Activated naive CD4-positive, alpha-beta T cell treated with anti-CD3 and anti-CD28 coated beads, Interleukin-2, amount 10 ng/mL, durations not matched to agents 7 days and 5 days (primary cell): ENCODE measurements around the gene ACOT12.

Experiments
- CTCF ChIA-PET: fragments of 350-600 bp; sonication (Branson Sonifier 250); formaldehyde crosslinking; loops from one replicate; lab custom pipeline; 2021; ENCODE audit warnings: antibody characterized with exemption; lab: Charles Lee
- DNase-seq: peaks from one replicate; pipeline ENCODE4 v3.0.0-alpha.2; 2020
- H3K27ac Mint-ChIP-seq: one replicate; pipeline ENCODE4 v1.8.0; 2021; ENCODE audit warnings: mild to moderate bottlenecking, moderate library complexity, mixed read lengths
- H3K27me3 Mint-ChIP-seq: one replicate; pipeline ENCODE4 v1.8.0; 2021; ENCODE audit warnings: mild to moderate bottlenecking, mixed read lengths
- H3K36me3 Mint-ChIP-seq: one replicate; pipeline ENCODE4 v1.8.0; 2021; ENCODE audit warnings: mixed read lengths
- H3K4me1 Mint-ChIP-seq: one replicate; pipeline ENCODE4 v1.8.0; 2021; ENCODE audit warnings: mixed read lengths
- H3K4me3 Mint-ChIP-seq: one replicate; pipeline ENCODE4 v1.8.0; 2021; ENCODE audit warnings: mild to moderate bottlenecking, moderate library complexity, mixed read lengths
- H3K9me3 Mint-ChIP-seq: one replicate; pipeline ENCODE4 v1.8.0; 2021; ENCODE audit warnings: mixed read lengths

Gene ACOT12

GRCh38 chr5:81388169-81388568, 5.8 kb downstream of the ACOT12 start:
- no peaks in the 10 kb centered on the region for H3K9me3 Mint-ChIP-seq
- no peak overlapping the region for H3K4me3 Mint-ChIP-seq
- H3K27ac Mint-ChIP-seq, result no peak overlapping the region
- DNase-seq, result no peak
- no peaks in the 10 kb centered on the region for H3K36me3 Mint-ChIP-seq
- CTCF ChIA-PET, result no interaction called here
- peaks cover 26% of the 10 kb centered on the region for H3K27me3 Mint-ChIP-seq
- no peaks in the 10 kb centered on the region for H3K4me1 Mint-ChIP-seq

- no peak overlapping the region for H3K4me3 Mint-ChIP-seq
- CTCF ChIA-PET, result no interaction called here
- H3K27ac Mint-ChIP-seq, result no peak overlapping the region
- DNase-seq, result no peak
- no peaks in the 10 kb centered on the region for H3K36me3 Mint-ChIP-seq
- H3K9me3 Mint-ChIP-seq, result no peaks in the 10 kb centered on the region
- no peaks in the 10 kb centered on the region for H3K4me1 Mint-ChIP-seq
- H3K27me3 Mint-ChIP-seq, result peaks cover 1% of the 10 kb centered on the region
Measured at GRCh38 chr5:81383867-81384266, 10.1 kb downstream of the ACOT12 start.

DNA sequence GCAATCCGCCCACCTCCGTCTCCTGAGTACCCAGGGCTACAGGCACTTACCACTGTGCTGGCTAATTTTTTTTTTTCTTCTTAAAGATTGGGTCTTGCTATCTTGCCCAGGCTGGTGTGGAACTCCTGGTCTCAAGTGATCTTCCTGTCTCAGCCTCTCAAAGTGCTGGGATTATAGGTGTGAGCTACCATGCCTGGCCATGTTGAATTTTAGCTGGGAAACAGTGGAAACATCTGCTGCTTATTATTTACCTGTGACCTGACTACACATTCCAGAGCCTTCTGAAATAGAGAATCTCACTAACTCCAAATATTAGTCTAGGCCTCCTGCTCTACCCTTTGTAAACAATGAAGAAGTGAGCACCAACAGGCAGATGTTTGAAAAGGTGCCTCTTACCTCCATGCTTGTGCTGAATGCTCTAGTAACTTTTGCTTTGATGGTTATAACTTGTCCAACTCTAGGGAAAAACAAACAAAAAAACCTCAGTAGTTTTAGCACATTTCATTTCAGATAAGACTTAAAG, 22.5 kb downstream of the ACOT12 start:
- no peak for DNase-seq
- no peaks in the 10 kb centered on the region for H3K9me3 Mint-ChIP-seq

GRCh38 chr5:81370912-81371311, 23.0 kb downstream of the ACOT12 start:
- peaks cover 7% of the 10 kb centered on the region for H3K27me3 Mint-ChIP-seq
- CTCF ChIA-PET, result no interaction called here
- H3K4me3 Mint-ChIP-seq, result no peak overlapping the region
- no peaks in the 10 kb centered on the region for H3K36me3 Mint-ChIP-seq
- no peaks in the 10 kb centered on the region for H3K9me3 Mint-ChIP-seq
- no peak for DNase-seq
- no peaks in the 10 kb centered on the region for H3K4me1 Mint-ChIP-seq
- no peak overlapping the region for H3K27ac Mint-ChIP-seq

More for the DNA sequence above, 22.5 kb downstream of the ACOT12 start:
- Mint-ChIP-seq H3K4me3 (no peak overlapping the region), H3K27ac (no peak overlapping the region), H3K27me3 (peaks cover 7% of the 10 kb centered on the region), H3K36me3 (no peaks in the 10 kb centered on the region), H3K4me1 (no peaks in the 10 kb centered on the region)
- CTCF ChIA-PET, result no interaction called here

DNA sequence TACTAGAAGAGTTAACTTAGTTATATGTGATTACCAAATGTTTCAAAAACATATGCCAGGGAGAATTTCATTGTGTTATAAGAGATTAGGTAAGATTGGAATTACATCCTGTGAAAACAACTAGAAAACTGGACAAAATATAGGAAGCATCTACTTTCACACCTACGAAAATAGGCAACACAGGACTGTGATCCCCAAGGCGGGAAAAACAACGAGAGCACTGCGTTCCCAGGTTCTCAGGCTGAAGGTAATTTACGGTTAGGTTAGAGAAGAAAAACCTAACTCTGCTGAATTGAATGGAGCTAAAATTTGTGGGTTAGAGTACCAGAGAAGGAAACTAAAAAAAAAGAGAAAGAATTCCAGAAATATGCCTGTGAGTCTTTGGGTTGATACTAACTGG, 28.4 kb downstream of the ACOT12 start:
- Mint-ChIP-seq H3K4me3 (no peak overlapping the region), H3K27me3 (peaks cover 4% of the 10 kb centered on the region), H3K9me3 (no peaks in the 10 kb centered on the region), H3K4me1 (no peaks in the 10 kb centered on the region), H3K36me3 (no peaks in the 10 kb centered on the region), H3K27ac (no peak overlapping the region)
- CTCF ChIA-PET, result no interaction called here
- no peak for DNase-seq

DNA sequence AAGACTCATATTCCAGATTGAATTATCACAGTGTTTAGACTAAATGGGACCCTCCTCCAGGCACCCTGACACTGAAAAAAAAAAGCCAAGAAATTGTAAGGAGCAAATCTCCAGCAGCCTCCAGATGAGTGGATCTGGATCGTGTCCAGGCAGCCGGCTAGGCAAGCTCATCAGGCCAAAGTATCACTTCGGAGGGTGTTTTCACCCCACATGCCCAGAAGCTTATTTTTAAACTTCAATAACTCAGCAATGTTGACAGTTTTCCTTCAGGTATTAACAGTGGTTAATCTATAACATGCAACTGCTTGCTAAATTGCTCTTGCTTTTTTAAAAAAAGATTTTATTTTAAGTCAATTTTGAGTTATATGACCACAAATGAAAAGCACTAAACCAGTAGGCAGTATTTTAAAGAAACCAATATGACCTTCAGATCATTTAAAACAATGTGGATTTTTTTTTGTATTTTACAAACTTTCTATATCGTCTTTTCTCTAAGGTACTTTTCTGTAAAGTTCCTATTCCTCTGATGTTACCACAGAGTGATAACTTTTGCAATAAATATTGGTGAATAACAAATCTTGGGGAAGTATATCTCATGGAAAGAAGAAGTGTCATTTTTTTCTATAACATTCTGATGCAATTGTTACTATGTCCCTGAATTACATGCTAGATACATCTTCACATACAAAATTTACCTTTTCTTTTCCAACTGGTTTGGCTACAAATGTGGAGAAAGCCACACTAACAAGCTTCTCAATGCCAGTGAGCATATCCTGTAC, 30.7 kb downstream of the ACOT12 start:
- CTCF ChIA-PET, result no interaction called here
- H3K4me1 Mint-ChIP-seq, result no peaks in the 10 kb centered on the region
- H3K27ac Mint-ChIP-seq, result no peak overlapping the region
- H3K36me3 Mint-ChIP-seq, result no peaks in the 10 kb centered on the region
- H3K4me3 Mint-ChIP-seq, result no peak overlapping the region
- DNase-seq, result no peak
- no peaks in the 10 kb centered on the region for H3K9me3 Mint-ChIP-seq
- H3K27me3 Mint-ChIP-seq, result peaks cover 9% of the 10 kb centered on the region

- no peak overlapping the region for H3K27ac Mint-ChIP-seq
- H3K27me3 Mint-ChIP-seq, result peaks cover 9% of the 10 kb centered on the region
- H3K4me1 Mint-ChIP-seq, result no peaks in the 10 kb centered on the region
- no peaks in the 10 kb centered on the region for H3K36me3 Mint-ChIP-seq
- no peak for DNase-seq
- H3K4me3 Mint-ChIP-seq, result no peak overlapping the region
- no peaks in the 10 kb centered on the region for H3K9me3 Mint-ChIP-seq
- CTCF ChIA-PET, result no interaction called here
Measured at GRCh38 chr5:81361600-81361999, 32.3 kb downstream of the ACOT12 start.

DNA sequence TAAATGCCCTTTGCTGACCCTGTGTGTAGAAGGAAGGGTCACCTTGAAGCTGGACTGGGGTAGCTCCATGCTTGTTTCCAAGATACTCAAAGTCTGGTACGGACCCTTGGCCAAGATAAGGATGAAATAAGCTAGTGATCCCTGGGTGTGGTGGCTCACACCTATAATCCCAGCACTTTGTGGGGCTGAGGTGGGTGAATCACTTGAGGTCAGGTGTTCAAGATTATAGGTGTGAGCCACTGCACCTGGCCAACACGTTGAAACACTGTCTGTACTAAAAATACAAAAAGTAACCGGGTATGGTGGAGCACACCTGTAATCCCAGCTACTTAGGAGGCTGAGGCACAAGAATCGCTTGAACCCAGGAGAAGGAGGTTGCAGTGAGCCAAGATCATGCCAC, 33.3 kb downstream of the ACOT12 start:
- Mint-ChIP-seq H3K27me3 (peaks cover 9% of the 10 kb centered on the region), H3K9me3 (no peaks in the 10 kb centered on the region), H3K27ac (no peak overlapping the region), H3K4me3 (no peak overlapping the region), H3K4me1 (no peaks in the 10 kb centered on the region), H3K36me3 (no peaks in the 10 kb centered on the region)
- no peak for DNase-seq
- CTCF ChIA-PET, result no interaction called here

DNA sequence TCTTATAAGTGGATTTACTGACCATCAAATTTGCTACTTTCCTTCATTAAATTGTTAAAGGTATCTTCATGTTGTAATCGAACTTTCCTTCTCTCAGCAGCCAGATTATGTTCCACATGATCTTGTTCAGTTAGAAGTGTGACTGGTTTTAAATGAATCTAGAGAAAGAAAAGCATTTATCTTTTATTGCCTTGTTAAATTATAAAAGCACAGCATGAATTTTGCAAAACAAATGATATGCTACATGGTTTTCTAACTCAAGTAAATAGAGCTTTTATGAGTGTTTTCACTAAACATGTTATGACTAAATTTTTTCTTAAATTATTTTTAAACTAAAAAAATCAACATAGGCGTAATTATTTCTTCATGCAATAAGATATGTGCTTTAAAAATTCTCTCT, 34.1 kb downstream of the ACOT12 start:
- Mint-ChIP-seq H3K4me1 (no peaks in the 10 kb centered on the region), H3K27ac (no peak overlapping the region), H3K9me3 (no peaks in the 10 kb centered on the region), H3K27me3 (peaks cover 9% of the 10 kb centered on the region), H3K4me3 (no peak overlapping the region), H3K36me3 (no peaks in the 10 kb centered on the region)
- CTCF ChIA-PET, result no interaction called here
- DNase-seq, result no peak

GRCh38 chr5:81359108-81359507, 34.8 kb downstream of the ACOT12 start:
- H3K27me3 Mint-ChIP-seq, result peaks cover 9% of the 10 kb centered on the region
- DNase-seq, result no peak
- H3K4me3 Mint-ChIP-seq, result no peak overlapping the region
- no peak overlapping the region for H3K27ac Mint-ChIP-seq
- H3K9me3 Mint-ChIP-seq, result no peaks in the 10 kb centered on the region
- no peaks in the 10 kb centered on the region for H3K4me1 Mint-ChIP-seq
- CTCF ChIA-PET, result no interaction called here
- no peaks in the 10 kb centered on the region for H3K36me3 Mint-ChIP-seq

DNA sequence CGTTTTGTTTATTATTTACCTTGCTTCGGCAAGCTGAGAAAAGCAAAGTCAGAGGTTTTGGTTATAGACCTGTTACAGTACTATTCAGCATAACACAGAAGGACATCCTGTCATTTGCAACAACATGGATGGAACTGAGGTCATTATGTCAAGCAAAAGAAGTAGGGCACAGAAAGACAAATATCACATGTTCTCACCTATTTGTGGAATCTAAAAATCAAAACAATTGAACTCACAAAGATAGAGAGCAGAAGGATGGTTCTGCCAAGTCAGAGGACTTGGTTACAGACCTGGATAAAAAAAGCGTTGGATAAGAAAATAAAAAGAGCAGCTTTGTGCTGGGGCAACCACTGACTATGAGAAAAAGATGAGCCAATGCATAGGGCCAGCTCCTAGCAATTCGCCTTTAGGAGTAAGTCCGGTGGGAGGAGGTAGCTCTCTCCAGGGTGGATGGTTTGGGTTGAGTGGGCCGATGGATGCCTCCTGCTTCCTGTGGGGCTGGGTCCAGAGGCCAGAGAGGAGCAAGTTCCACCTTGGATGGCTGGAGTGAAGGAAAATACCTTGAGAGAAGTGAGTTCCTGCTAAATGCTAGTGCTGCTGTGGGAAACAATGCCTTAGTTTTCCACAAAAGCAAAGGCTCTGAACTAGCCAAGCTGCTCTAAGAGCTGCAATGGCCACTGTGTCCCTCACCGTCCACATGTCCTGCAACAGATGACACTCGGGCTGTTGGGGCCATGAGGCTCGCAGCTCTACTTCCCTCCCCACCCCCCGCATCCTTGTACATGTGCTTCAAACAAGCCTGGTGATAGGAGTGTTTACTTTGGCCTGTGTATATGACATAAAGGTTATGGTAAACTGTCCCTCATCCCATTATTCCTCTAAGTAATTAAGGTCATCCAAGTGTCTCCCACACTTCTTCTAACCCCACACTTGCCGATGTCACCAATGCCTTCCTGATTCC, 38.4 kb downstream of the ACOT12 start:
- CTCF ChIA-PET, result interaction anchor here (0.6 kb wide), 1 partner anchor 42 kb away, joined by 3 read pairs; no protein-coding TSS in a partner anchor
- Mint-ChIP-seq H3K4me3 (no peak overlapping the region), H3K9me3 (no peaks in the 10 kb centered on the region)

DNA sequence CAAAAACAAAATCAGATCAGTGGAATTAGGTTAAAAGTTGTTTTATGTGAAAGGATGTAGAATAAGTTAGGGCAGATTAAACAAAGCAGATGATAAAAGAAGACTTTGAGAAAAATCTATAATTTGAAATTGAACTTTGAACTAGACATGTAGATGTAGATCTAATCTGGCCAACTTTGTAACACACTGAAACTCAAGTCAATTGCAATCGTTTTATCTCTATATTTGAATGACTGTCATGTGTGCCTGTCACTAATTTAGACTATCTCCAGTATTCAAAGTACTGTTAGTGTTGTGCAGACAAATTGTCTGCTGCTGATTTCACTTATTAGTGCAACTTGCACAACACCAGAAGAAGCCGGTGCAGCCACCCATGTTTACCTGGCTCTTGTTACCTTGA, 39.8 kb downstream of the ACOT12 start:
- Mint-ChIP-seq H3K27me3 (peaks cover 7% of the 10 kb centered on the region), H3K4me1 (no peaks in the 10 kb centered on the region), H3K4me3 (no peak overlapping the region), H3K36me3 (no peaks in the 10 kb centered on the region), H3K9me3 (no peaks in the 10 kb centered on the region), H3K27ac (no peak overlapping the region)
- no peak for DNase-seq
- CTCF ChIA-PET, result no interaction called here

More for the DNA sequence above, 38.4 kb downstream of the ACOT12 start:
- Mint-ChIP-seq H3K27ac (no peak overlapping the region), H3K36me3 (no peaks in the 10 kb centered on the region), H3K27me3 (peaks cover 5% of the 10 kb centered on the region), H3K4me1 (no peaks in the 10 kb centered on the region)
- DNase-seq, result no peak

DNA sequence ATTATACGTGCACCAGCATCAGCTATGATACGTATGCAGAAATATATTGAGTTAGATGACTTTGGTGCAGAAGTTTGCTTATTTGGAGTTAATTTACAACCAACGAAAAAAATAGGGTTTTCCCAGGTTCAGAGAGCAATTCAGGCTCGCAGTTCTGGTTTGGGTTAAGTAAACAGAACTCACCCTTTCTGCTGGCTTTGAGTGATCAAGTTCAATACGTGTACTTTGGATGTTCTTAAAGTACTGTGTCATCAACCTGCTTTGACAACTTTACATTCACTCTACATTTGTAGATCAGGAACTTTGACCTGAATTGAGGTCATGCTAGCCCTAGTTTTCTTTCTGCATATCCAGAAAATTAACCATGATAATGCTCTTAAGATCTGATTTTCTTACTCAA, 40.7 kb downstream of the ACOT12 start:
- H3K4me1 Mint-ChIP-seq, result no peaks in the 10 kb centered on the region
- peaks cover 4% of the 10 kb centered on the region for H3K27me3 Mint-ChIP-seq
- DNase-seq, result no peak
- no peak overlapping the region for H3K4me3 Mint-ChIP-seq
- no peaks in the 10 kb centered on the region for H3K36me3 Mint-ChIP-seq
- CTCF ChIA-PET, result no interaction called here
- H3K9me3 Mint-ChIP-seq, result no peaks in the 10 kb centered on the region
- no peak overlapping the region for H3K27ac Mint-ChIP-seq

DNA sequence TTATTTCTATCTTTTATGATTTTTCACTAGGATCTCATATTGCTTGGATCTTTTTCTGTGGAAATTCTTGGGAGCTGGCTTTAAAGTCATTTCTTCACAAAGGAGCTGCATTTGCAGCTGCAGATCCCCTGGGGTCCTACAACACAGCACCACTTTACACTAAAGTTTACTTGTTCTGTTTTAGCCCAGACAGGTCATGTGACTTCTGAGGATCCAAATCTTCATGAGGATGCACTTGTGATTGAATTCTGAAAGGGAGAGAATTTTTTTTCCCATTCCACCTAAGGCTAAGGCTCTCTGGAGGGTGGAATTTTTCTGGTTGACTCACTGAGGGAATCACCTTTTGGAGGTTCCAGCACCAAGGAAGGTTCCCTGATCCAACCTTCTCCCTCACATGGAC, 43.4 kb downstream of the ACOT12 start:
- no peak overlapping the region for H3K27ac Mint-ChIP-seq

More for the DNA sequence above, 43.4 kb downstream of the ACOT12 start:
- Mint-ChIP-seq H3K4me1 (no peaks in the 10 kb centered on the region), H3K27me3 (peaks cover 12% of the 10 kb centered on the region), H3K9me3 (no peaks in the 10 kb centered on the region), H3K36me3 (no peaks in the 10 kb centered on the region), H3K4me3 (no peak overlapping the region)
- CTCF ChIA-PET, result no interaction called here
- no peak for DNase-seq
